HEK293 (cell line): ENCODE results near the gene CHST15.

ENCODE experiments used
- CTCF ChIP-seq: fragments of 450-650 bp; formaldehyde crosslinking; IDR thresholded peaks from 2 replicates; pipeline ENCODE4 v1.5.1; 2016; ENCODE audit warnings: missing biosample characterization, missing genetic modification characterization
- GLI4 ChIP-seq: fragments of 450-650 bp; formaldehyde crosslinking; IDR thresholded peaks from 2 replicates; pipeline ENCODE4 v1.5.1; 2016; ENCODE audit warnings: missing biosample characterization, missing genetic modification characterization
- PRDM10 ChIP-seq: fragments of 450-650 bp; formaldehyde crosslinking; IDR thresholded peaks from 2 replicates; pipeline ENCODE4 v1.5.1; 2016; ENCODE audit warnings: missing biosample characterization, missing genetic modification characterization
- PRDM6 ChIP-seq: fragments of 450-650 bp; formaldehyde crosslinking; IDR thresholded peaks from 2 replicates; pipeline ENCODE4 v1.5.1; 2017; ENCODE audit warnings: missing biosample characterization, missing genetic modification characterization
- REPIN1 ChIP-seq: fragments of 450-650 bp; formaldehyde crosslinking; IDR thresholded peaks from 2 replicates; pipeline ENCODE4 v1.5.1; 2017; ENCODE audit warnings: missing biosample characterization, missing genetic modification characterization, low read depth
- SCRT2 ChIP-seq: fragments of 450-650 bp; formaldehyde crosslinking; IDR thresholded peaks from 2 replicates; pipeline ENCODE4 v1.5.1; 2016; ENCODE audit warnings: missing biosample characterization, missing genetic modification characterization
- SETDB1 ChIP-seq: IDR thresholded peaks from one replicate; pipeline ENCODE4 v1.6.1; 2017; ENCODE audit warnings: mild to moderate bottlenecking, low read length, moderate library complexity, mixed read lengths; ENCODE audit not compliant: insufficient read length
- TCF7L2 ChIP-seq: IDR thresholded peaks from 2 replicates; pipeline ENCODE4 v1.6.1; 2011; ENCODE audit warnings: low read depth, mild to moderate bottlenecking, inconsistent platforms, low read length, moderate library complexity, borderline replicate concordance
- YY1 ChIP-seq: fragments of 450-650 bp; formaldehyde crosslinking; IDR thresholded peaks from 2 replicates; pipeline ENCODE4 v1.5.1; 2018; ENCODE audit warnings: missing biosample characterization, missing genetic modification characterization
- ZNF114 ChIP-seq: fragments of 450-650 bp; formaldehyde crosslinking; IDR thresholded peaks from 2 replicates; pipeline ENCODE4 v1.5.0; 2017; ENCODE audit warnings: missing biosample characterization, missing genetic modification characterization
- ZNF121 ChIP-seq: fragments of 450-650 bp; formaldehyde crosslinking; IDR thresholded peaks from 2 replicates; pipeline ENCODE4 v1.5.1; 2016; ENCODE audit warnings: missing biosample characterization, missing genetic modification characterization
- ZNF138 ChIP-seq: fragments of 450-650 bp; formaldehyde crosslinking; IDR thresholded peaks from 2 replicates; pipeline ENCODE4 v1.5.1; 2016; ENCODE audit warnings: missing biosample characterization, missing genetic modification characterization, borderline replicate concordance
- ZNF48 ChIP-seq: fragments of 450-650 bp; formaldehyde crosslinking; IDR thresholded peaks from 2 replicates; pipeline ENCODE4 v1.5.1; 2016; ENCODE audit warnings: missing biosample characterization, missing genetic modification characterization
- ZNF707 ChIP-seq: fragments of 450-650 bp; formaldehyde crosslinking; IDR thresholded peaks from 2 replicates; pipeline ENCODE4 v1.5.1; 2016; ENCODE audit warnings: missing biosample characterization, missing genetic modification characterization

- TF ChIP-seq CTCF (tag by site-specific recombination) (no peak), ZNF114 (tag by site-specific recombination) (no peak), YY1 (tag by site-specific recombination) (no peak), SETDB1 (no peak), ZNF707 (no peak), PRDM10 (tag by site-specific recombination) (no peak), GLI4 (no peak), ZNF121 (no peak), PRDM6 (tag by site-specific recombination) (no peak), ZNF48 (tag by site-specific recombination) (no peak), REPIN1 (no peak), SCRT2 (tag by site-specific recombination) (no peak), ZNF138 (no peak), TCF7L2 (no peak)
These were observed 84.0 kb downstream of the CHST15 start for GRCh38 chr10:124009231-124010015.
